H1 (cell line): ENCODE data around the gene CLIC2. TPM values are rescaled to one million over a fixed set of nuclear protein-coding genes. Genes with fewer than 3 reads are reported as not detected.
"Not testable (repeated sequence)": the region's sequence is repeated elsewhere in the genome, so short reads cannot be mapped to it uniquely, and the experiment has no call there.

Source experiments
- CTCF ChIA-PET: fragments of 300-600 bp; sonication (Branson Sonifier 250); formaldehyde crosslinking; loops from one replicate; lab custom pipeline; 2021; ENCODE audit not compliant: partially characterized antibody; lab: Charles Lee
- POLR2A ChIA-PET: fragments of 300-600 bp; sonication (Branson Sonifier 250); formaldehyde crosslinking; loops from one replicate; lab custom pipeline; 2021; ENCODE audit warnings: inconsistent platforms; ENCODE audit not compliant: partially characterized antibody; lab: Charles Lee
- DNase-seq, 2 experiments: peaks; one replicate each; pipeline versions ENCODE4 v3.0.0 to v3.0.0-alpha.2; 2010 to 2022; ENCODE audit warnings: low spot score in 2 of 2, low read depth in 1 of 2, mixed read lengths in 1 of 2
- FAIRE-seq: peaks from 2 replicates; lab custom pipeline; 2011; peaks lifted over from hg19 to GRCh38; lab: Jason Lieb, UNC
- H2AFZ ChIP-seq: 2 replicates; pipeline ENCODE4 v1.8.1; 2012; ENCODE audit warnings: low read length, inconsistent platforms
- H2AK5ac ChIP-seq: 2 replicates; pipeline ENCODE4 v1.6.1; 2013; ENCODE audit warnings: low read depth, low read length
- H2BK120ac ChIP-seq: replicated peaks from 2 replicates; pipeline ENCODE3; 2013; ENCODE audit warnings: low read depth, low read length, inconsistent platforms
- H2BK12ac ChIP-seq: 2 replicates; pipeline ENCODE4 v1.6.1; 2013; ENCODE audit warnings: low read depth, low read length
- H2BK15ac ChIP-seq: 2 replicates; pipeline ENCODE4 v1.6.1; 2013; ENCODE audit warnings: low read length
- H2BK20ac ChIP-seq: 2 replicates; pipeline ENCODE4 v1.6.1; 2013; ENCODE audit warnings: low read length
- H2BK5ac ChIP-seq: 2 replicates; pipeline ENCODE4 v1.6.1; 2013; ENCODE audit warnings: low read depth, low read length
- H3K14ac ChIP-seq: 2 replicates; pipeline ENCODE4 v1.6.1; 2013; ENCODE audit warnings: inconsistent platforms; ENCODE audit not compliant: insufficient read length
- H3K18ac ChIP-seq: 2 replicates; pipeline ENCODE4 v1.6.1; 2013; ENCODE audit warnings: low read length; ENCODE audit errors: extremely low read depth
- H3K23ac ChIP-seq: 2 replicates; pipeline ENCODE4 v1.6.1; 2013; ENCODE audit warnings: inconsistent platforms; ENCODE audit not compliant: insufficient read length
- H3K23me2 ChIP-seq: 2 replicates; pipeline ENCODE4 v1.6.1; 2013; ENCODE audit warnings: low read depth, low read length
- H3K27ac ChIP-seq: 2 replicates; pipeline ENCODE4 v1.6.1; 2011; ENCODE audit warnings: low read depth, low read length, inconsistent platforms
- H3K27me3 ChIP-seq, 4 experiments: replicated peaks in 1 of 4; 1 replicate in 1 of 4; 2 replicates in 3 of 4; pipeline versions ENCODE4 v1.6.1 to v1.8.1; 2011 to 2013; ENCODE audit warnings: low read length in 3 of 4, mild to moderate bottlenecking in 3 of 4, inconsistent platforms in 2 of 4, mixed read lengths in 2 of 4, moderate library complexity in 1 of 4; ENCODE audit not compliant: control insufficient read depth in 3 of 4, insufficient read depth in 3 of 4; ENCODE audit errors: extremely low read depth in 1 of 4
- H3K36me3 ChIP-seq, 4 experiments: 2 replicates each; pipeline versions ENCODE4 v1.6.1 to v1.8.1; 2011 to 2013; ENCODE audit warnings: mild to moderate bottlenecking in 4 of 4, low read length in 3 of 4, moderate library complexity in 2 of 4, control low read depth in 1 of 4, inconsistent platforms in 1 of 4; ENCODE audit not compliant: insufficient read depth in 4 of 4, control insufficient read depth in 2 of 4
- H3K4ac ChIP-seq: replicated peaks from 2 replicates; pipeline ENCODE3; 2013; ENCODE audit warnings: low read length, low read depth, mixed read lengths, inconsistent platforms; ENCODE audit not compliant: insufficient read length
- H3K4me1 ChIP-seq, 4 experiments: replicated peaks in 1 of 4; 1 replicate in 1 of 4; 2 replicates in 3 of 4; pipeline versions ENCODE4 v1.6.1 to v1.8.1; 2011 to 2013; ENCODE audit warnings: low read length in 3 of 4, inconsistent platforms in 2 of 4, mixed read lengths in 1 of 4; ENCODE audit not compliant: insufficient read depth in 4 of 4, control insufficient read depth in 3 of 4
- H3K4me2 ChIP-seq, 2 experiments: 2 replicates each; pipeline versions ENCODE4 v1.6.1 to v1.8.1; 2011 to 2013; ENCODE audit warnings: low read depth in 2 of 2, low read length in 2 of 2, control low read depth in 1 of 2, inconsistent platforms in 1 of 2, mild to moderate bottlenecking in 1 of 2; ENCODE audit not compliant: insufficient read depth in 1 of 2
- H3K4me3 ChIP-seq, 4 experiments: fragments of 200-600, 300-600 bp in 1 of 4; sonication (generic), shearing (Covaris generic), sonication (Bioruptor Twin) in 1 of 4; 2 replicates each; pipeline versions ENCODE4 v1.5.1 to v1.8.1; 2011 to 2016; ENCODE audit warnings: low read length in 4 of 4, low read depth in 3 of 4, control low read depth in 2 of 4, inconsistent platforms in 2 of 4, mild to moderate bottlenecking in 2 of 4, mixed read lengths in 1 of 4, moderate library complexity in 1 of 4; ENCODE audit not compliant: insufficient read depth in 2 of 4; ENCODE audit errors: extremely low read depth in 1 of 4
- H3K56ac ChIP-seq: replicated peaks from 2 replicates; pipeline ENCODE3; 2013; ENCODE audit warnings: low read depth, mild to moderate bottlenecking, mixed read lengths, low read length, inconsistent platforms; ENCODE audit not compliant: insufficient read length
- H3K79me1 ChIP-seq: 2 replicates; pipeline ENCODE4 v1.6.1; 2013; ENCODE audit warnings: low read depth, low read length, control low read depth
- H3K79me2 ChIP-seq, 2 experiments: 2 replicates each; pipeline versions ENCODE4 v1.6.1 to v1.8.1; 2012 to 2013; ENCODE audit warnings: low read length in 2 of 2, mild to moderate bottlenecking in 2 of 2, inconsistent platforms in 1 of 2; ENCODE audit not compliant: insufficient read depth in 2 of 2, control insufficient read depth in 1 of 2
- H3K9ac ChIP-seq, 4 experiments: replicated peaks in 1 of 4; 1 replicate in 1 of 4; 2 replicates in 3 of 4; pipeline versions ENCODE4 v1.6.1 to v1.8.1; 2011 to 2013; ENCODE audit warnings: low read depth in 3 of 4, low read length in 3 of 4, control low read depth in 2 of 4, mild to moderate bottlenecking in 2 of 4, moderate library complexity in 2 of 4, inconsistent platforms in 1 of 4; ENCODE audit errors: extremely low read depth in 1 of 4
- H3K9me3 ChIP-seq, 2 experiments: 2 replicates each; pipeline versions ENCODE4 v1.6.1 to v1.8.1; 2012 to 2013; ENCODE audit warnings: mild to moderate bottlenecking in 2 of 2, moderate library complexity in 2 of 2, control low read depth in 1 of 2, inconsistent platforms in 1 of 2, low read depth in 1 of 2, low read length in 1 of 2, mixed read lengths in 1 of 2; ENCODE audit not compliant: insufficient read depth in 2 of 2
- H4K20me1 ChIP-seq, 2 experiments: replicated peaks in 1 of 2; 2 replicates each; pipeline versions ENCODE3 to v1.8.1; 2011 to 2013; ENCODE audit warnings: inconsistent platforms in 2 of 2, low read length in 2 of 2, mild to moderate bottlenecking in 1 of 2; ENCODE audit not compliant: insufficient read depth in 2 of 2, control insufficient read depth in 1 of 2
- H4K5ac ChIP-seq: 2 replicates; pipeline ENCODE4 v1.6.1; 2013; ENCODE audit warnings: low read length, low read depth, mixed read lengths, inconsistent platforms; ENCODE audit not compliant: insufficient read length
- H4K8ac ChIP-seq: 2 replicates; pipeline ENCODE4 v1.8.0; 2013; ENCODE audit warnings: mild to moderate bottlenecking, moderate library complexity, low read length, inconsistent platforms; ENCODE audit not compliant: insufficient read depth; ENCODE audit errors: extremely low read depth
- H4K91ac ChIP-seq: replicated peaks from 2 replicates; pipeline ENCODE3; 2013; ENCODE audit warnings: low read length, mixed read lengths, inconsistent platforms; ENCODE audit not compliant: insufficient read length
- WGBS, 2 experiments: shearing (Covaris generic) in 1 of 2; methylation state at CpG; one replicate each; pipeline versions ENCODE4 v1.1.6 to v1.1.7; 2013 to 2015; ENCODE audit warnings: low lambda C conversion rate in 2 of 2, mixed read lengths in 2 of 2, inconsistent platforms in 1 of 2, low coverage in 1 of 2, missing lambda C conversion rate in 1 of 2; ENCODE audit not compliant: insufficient replicate concordance in 2 of 2, insufficient coverage in 1 of 2, insufficient read length in 1 of 2; ENCODE audit errors: extremely low coverage in 1 of 2, missing lambda C conversion rate in 1 of 2; 5-methylcytosine and 5-hydroxymethylcytosine counted together
- polyA plus RNA-seq, 7 experiments: library from polyadenylated mRNA; depleted of rRNA in 3 of 7; stranded (reverse) in 5 of 7; unstranded in 2 of 7; fragments of >200 nt in 5 of 7; fragments of 200-250 nt in 2 of 7; gene quantifications; 1 replicate in 5 of 7; 2 replicates in 1 of 7; 4 replicates in 1 of 7; pipeline versions ENCODE4 v1.2.1 to v1.2.3, GENCODE V29; 2011 to 2013; ENCODE audit warnings: missing spikeins in 2 of 7, mixed read lengths in 2 of 7
- total RNA-seq: library from RNA; stranded (reverse); fragmentation: NEBNext Ultra II Directional; extraction: Animal tissue kit (Norgen Biotek cat#: 25700); gene quantifications from 2 replicates; pipeline ENCODE4 v1.2.1, GENCODE V29; 2021

The CLIC2 gene
- total and polyA plus RNA-seq, 2 of the 8 experiments (the other 6 are each of a cell fraction or from before 2014, with no cell fraction given), result 0.08 to 0.61 TPM

- H2BK5ac ChIP-seq, H3K27me3 ChIP-seq, H2BK120ac ChIP-seq, FAIRE-seq, H2AFZ ChIP-seq, H2BK15ac ChIP-seq, H4K8ac ChIP-seq, H3K9me3 ChIP-seq, H2AK5ac ChIP-seq, H3K9ac ChIP-seq, H3K79me2 ChIP-seq, H3K4me1 ChIP-seq, H3K18ac ChIP-seq, H3K4me3 ChIP-seq, POLR2A ChIA-PET, H3K4me2 ChIP-seq, CTCF ChIA-PET, H3K27ac ChIP-seq, DNase-seq, H3K56ac ChIP-seq, H3K23me2 ChIP-seq, H4K5ac ChIP-seq, H2BK12ac ChIP-seq, H3K4ac ChIP-seq, H3K23ac ChIP-seq, H3K79me1 ChIP-seq, H4K91ac ChIP-seq, H4K20me1 ChIP-seq, H3K14ac ChIP-seq, H3K36me3 ChIP-seq, H2BK20ac ChIP-seq: not testable (repeated sequence)
- no CpG with 5 or more reads among the region's 9 CpGs for WGBS, 2 experiments
These were observed 39.5 kb upstream of the CLIC2 start for GRCh38 chrX:155373777-155374458.

GRCh38 chrX:155363712-155364111, 29.3 kb upstream of the CLIC2 start:
- not testable (repeated sequence) for H3K9me3 ChIP-seq

More at GRCh38 chrX:155363712-155364111, 29.3 kb upstream of the CLIC2 start:
- POLR2A ChIA-PET, H3K56ac ChIP-seq, CTCF ChIA-PET, H2AFZ ChIP-seq, H3K4me3 ChIP-seq, H3K23ac ChIP-seq, H2BK12ac ChIP-seq, H3K79me2 ChIP-seq, H3K4ac ChIP-seq, H3K4me2 ChIP-seq, H2BK20ac ChIP-seq, FAIRE-seq, H4K91ac ChIP-seq, H3K14ac ChIP-seq, H2BK15ac ChIP-seq, H2BK120ac ChIP-seq, H3K79me1 ChIP-seq, H4K8ac ChIP-seq, H3K23me2 ChIP-seq, H3K4me1 ChIP-seq, H2BK5ac ChIP-seq, H4K5ac ChIP-seq, H3K18ac ChIP-seq, H3K36me3 ChIP-seq, H4K20me1 ChIP-seq, H2AK5ac ChIP-seq, H3K27me3 ChIP-seq, H3K27ac ChIP-seq, H3K9ac ChIP-seq, DNase-seq: not testable (repeated sequence)
- no CpG with 5 or more reads among the region's 7 CpGs for WGBS, 2 experiments
